DND-41 (cell line): ENCODE data around the gene SHROOM3.

ENCODE experiments used
- EZH2 ChIP-seq: IDR thresholded peaks from 3 replicates; pipeline ENCODE4 v1.6.1; 2012; ENCODE audit warnings: borderline replicate concordance, low read depth, mild to moderate bottlenecking, moderate library complexity, low read length, inconsistent platforms; ENCODE audit not compliant: severe bottlenecking
- TF ChIP-seq, protein P1 (sequence below): IDR thresholded peaks from 2 replicates; pipeline ENCODE4 v1.5.1; 2012; ENCODE audit warnings: borderline replicate concordance, low read length, moderate library complexity, mild to moderate bottlenecking; ENCODE audit not compliant: poor library complexity, severe bottlenecking; ENCODE audit errors: extremely low read depth

DNA sequence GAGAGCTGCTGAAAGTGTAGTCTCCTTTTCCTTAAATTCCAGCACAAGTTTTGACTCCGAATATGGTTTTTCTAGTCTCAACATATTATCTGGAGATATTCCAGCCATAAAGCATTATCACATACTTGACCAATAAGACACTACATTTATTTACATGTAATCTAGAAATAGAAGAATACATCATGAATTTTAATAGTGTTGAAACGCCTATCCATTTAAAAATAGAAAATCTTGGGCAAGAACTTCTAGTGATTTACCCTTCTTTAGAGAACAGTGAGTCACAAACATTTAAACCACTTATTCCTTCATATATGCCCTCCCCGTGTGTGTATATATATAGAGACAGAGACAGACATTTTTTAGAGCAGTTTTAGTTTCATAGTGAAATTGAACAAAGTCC, 301.4 kb downstream of the SHROOM3 start:
- TF ChIP-seq, protein P1, sequence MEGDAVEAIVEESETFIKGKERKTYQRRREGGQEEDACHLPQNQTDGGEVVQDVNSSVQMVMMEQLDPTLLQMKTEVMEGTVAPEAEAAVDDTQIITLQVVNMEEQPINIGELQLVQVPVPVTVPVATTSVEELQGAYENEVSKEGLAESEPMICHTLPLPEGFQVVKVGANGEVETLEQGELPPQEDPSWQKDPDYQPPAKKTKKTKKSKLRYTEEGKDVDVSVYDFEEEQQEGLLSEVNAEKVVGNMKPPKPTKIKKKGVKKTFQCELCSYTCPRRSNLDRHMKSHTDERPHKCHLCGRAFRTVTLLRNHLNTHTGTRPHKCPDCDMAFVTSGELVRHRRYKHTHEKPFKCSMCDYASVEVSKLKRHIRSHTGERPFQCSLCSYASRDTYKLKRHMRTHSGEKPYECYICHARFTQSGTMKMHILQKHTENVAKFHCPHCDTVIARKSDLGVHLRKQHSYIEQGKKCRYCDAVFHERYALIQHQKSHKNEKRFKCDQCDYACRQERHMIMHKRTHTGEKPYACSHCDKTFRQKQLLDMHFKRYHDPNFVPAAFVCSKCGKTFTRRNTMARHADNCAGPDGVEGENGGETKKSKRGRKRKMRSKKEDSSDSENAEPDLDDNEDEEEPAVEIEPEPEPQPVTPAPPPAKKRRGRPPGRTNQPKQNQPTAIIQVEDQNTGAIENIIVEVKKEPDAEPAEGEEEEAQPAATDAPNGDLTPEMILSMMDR, result no peak
- no peak for TF ChIP-seq EZH2
